ENCODE data around the gene TBC1D22B. TPM values are rescaled to one million over a fixed set of nuclear protein-coding genes. Genes with fewer than 3 reads are reported as not detected.

Gene TBC1D22B
- total RNA-seq, 1 donor = 6.9 TPM

GRCh38 chr6:37280162-37280887, 22.8 kb downstream of the TBC1D22B start:
- Histone ChIP-seq H3K4me3 (ENCODE audit: insufficient read depth, low read length) (no peak overlapping the region), H3K4me2 (ENCODE audit: insufficient read depth, low read length) (no peak overlapping the region), H3K27me3 (ENCODE audit: insufficient read depth, low read length) (no peaks in the 10 kb centered on the region), H2AFZ (ENCODE audit: low read length) (no peak overlapping the region), H3K9me3 (ENCODE audit: low read depth, low read length) (no peaks in the 10 kb centered on the region), H4K20me1 (ENCODE audit: insufficient read depth, low read length) (no peaks in the 10 kb centered on the region), H3K79me2 (ENCODE audit: insufficient read depth, low read length) (peaks cover 20% of the 10 kb centered on the region), H3K4me1 (ENCODE audit: insufficient read depth, low read length) (peaks cover 12% of the 10 kb centered on the region), H3K27ac (ENCODE audit: low read depth, low read length) (peak overlapping the region; percentile 67), H3K36me3 (ENCODE audit: insufficient read depth, low read length) (peaks cover 30% of the 10 kb centered on the region)
- no peak for TF ChIP-seq CTCF (IDR thresholded peaks at IDR 0.05; ENCODE audit: extremely low read depth, low read depth, low read length)
- DNase-seq (ENCODE audit: insufficient read length, low spot score, missing footprints) = no peak

GRCh38 chr6:37282371-37282770, 24.8 kb downstream of the TBC1D22B start:
- no peaks in the 10 kb centered on the region for H3K27me3 ChIP-seq (ENCODE audit: insufficient read depth, low read length)
- H3K79me2 ChIP-seq (ENCODE audit: insufficient read depth, low read length) = peaks cover 11% of the 10 kb centered on the region
- H3K4me1 ChIP-seq (ENCODE audit: insufficient read depth, low read length) = peaks cover 12% of the 10 kb centered on the region
- no peak overlapping the region for H3K4me3 ChIP-seq (ENCODE audit: insufficient read depth, low read length)
- no peak overlapping the region for H2AFZ ChIP-seq (ENCODE audit: low read length)
- no peaks in the 10 kb centered on the region for H4K20me1 ChIP-seq (ENCODE audit: insufficient read depth, low read length)
- no peak overlapping the region for H3K27ac ChIP-seq (ENCODE audit: low read depth, low read length)
- H3K4me2 ChIP-seq (ENCODE audit: insufficient read depth, low read length) = no peak overlapping the region
- peaks cover 41% of the 10 kb centered on the region for H3K36me3 ChIP-seq (ENCODE audit: insufficient read depth, low read length)
- H3K9me3 ChIP-seq (ENCODE audit: low read depth, low read length) = no peaks in the 10 kb centered on the region
- no peak for TF ChIP-seq CTCF (IDR thresholded peaks at IDR 0.05; ENCODE audit: extremely low read depth, low read depth, low read length)
- DNase-seq (ENCODE audit: insufficient read length, low spot score, missing footprints) = no peak

- Histone ChIP-seq H3K4me2 (ENCODE audit: insufficient read depth, low read length) (no peak overlapping the region), H3K27ac (ENCODE audit: low read depth, low read length) (no peak overlapping the region), H3K27me3 (ENCODE audit: insufficient read depth, low read length) (no peaks in the 10 kb centered on the region), H3K36me3 (ENCODE audit: insufficient read depth, low read length) (peaks cover 41% of the 10 kb centered on the region), H3K4me3 (ENCODE audit: insufficient read depth, low read length) (no peak overlapping the region), H3K9me3 (ENCODE audit: low read depth, low read length) (no peaks in the 10 kb centered on the region), H3K4me1 (ENCODE audit: insufficient read depth, low read length) (peaks cover 12% of the 10 kb centered on the region), H3K79me2 (ENCODE audit: insufficient read depth, low read length) (peaks cover 9% of the 10 kb centered on the region), H4K20me1 (ENCODE audit: insufficient read depth, low read length) (no peaks in the 10 kb centered on the region), H2AFZ (ENCODE audit: low read length) (no peak overlapping the region)
- DNase-seq (ENCODE audit: insufficient read length, low spot score, missing footprints) = no peak
- TF ChIP-seq CTCF (IDR thresholded peaks at IDR 0.05; ENCODE audit: extremely low read depth, low read depth, low read length) = no peak
Measured at GRCh38 chr6:37283268-37283667, 25.7 kb downstream of the TBC1D22B start.

GRCh38 chr6:37283671-37284151, 26.1 kb downstream of the TBC1D22B start:
- Histone ChIP-seq H3K27ac (ENCODE audit: low read depth, low read length) (no peak overlapping the region), H2AFZ (ENCODE audit: low read length) (no peak overlapping the region), H3K4me2 (ENCODE audit: insufficient read depth, low read length) (no peak overlapping the region), H3K4me1 (ENCODE audit: insufficient read depth, low read length) (peaks cover 12% of the 10 kb centered on the region), H3K27me3 (ENCODE audit: insufficient read depth, low read length) (no peaks in the 10 kb centered on the region), H3K9me3 (ENCODE audit: low read depth, low read length) (no peaks in the 10 kb centered on the region), H4K20me1 (ENCODE audit: insufficient read depth, low read length) (no peaks in the 10 kb centered on the region), H3K79me2 (ENCODE audit: insufficient read depth, low read length) (peaks cover 5% of the 10 kb centered on the region), H3K36me3 (ENCODE audit: insufficient read depth, low read length) (peaks cover 41% of the 10 kb centered on the region), H3K4me3 (ENCODE audit: insufficient read depth, low read length) (no peak overlapping the region)
- no peak for DNase-seq (ENCODE audit: insufficient read length, low spot score, missing footprints)
- TF ChIP-seq CTCF (IDR thresholded peaks at IDR 0.05; ENCODE audit: extremely low read depth, low read depth, low read length) = no peak
